ENCODE data around the gene ARHGAP40.

ARHGAP40 gene

DNA sequence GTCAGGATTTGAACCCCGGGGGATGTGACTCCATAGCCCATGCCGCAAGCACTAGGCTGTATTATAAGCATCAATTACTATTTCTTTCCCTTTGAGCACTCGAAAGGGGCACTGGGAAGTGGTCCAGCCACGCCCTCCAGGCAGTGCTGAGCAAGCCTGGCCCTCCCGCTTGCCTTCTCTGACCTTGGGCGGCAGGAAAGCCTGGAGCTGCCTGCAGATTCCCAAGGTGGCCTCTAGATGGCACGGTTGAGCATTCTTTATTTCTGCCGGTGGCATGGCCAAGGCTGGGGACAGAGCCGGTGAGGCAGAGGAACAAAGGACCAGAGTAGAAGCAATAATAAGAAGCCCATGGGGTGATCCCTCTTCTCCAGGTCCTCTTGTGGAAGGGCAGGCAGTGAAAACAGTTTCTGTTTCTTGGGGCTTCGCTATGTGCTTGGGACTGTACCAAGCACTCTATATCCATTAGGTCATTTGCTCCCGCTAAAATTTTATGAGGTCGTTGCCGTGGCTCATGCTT is 32.0 kb downstream of the ARHGAP40 start:
- TF ChIP-seq, protein P1, sequence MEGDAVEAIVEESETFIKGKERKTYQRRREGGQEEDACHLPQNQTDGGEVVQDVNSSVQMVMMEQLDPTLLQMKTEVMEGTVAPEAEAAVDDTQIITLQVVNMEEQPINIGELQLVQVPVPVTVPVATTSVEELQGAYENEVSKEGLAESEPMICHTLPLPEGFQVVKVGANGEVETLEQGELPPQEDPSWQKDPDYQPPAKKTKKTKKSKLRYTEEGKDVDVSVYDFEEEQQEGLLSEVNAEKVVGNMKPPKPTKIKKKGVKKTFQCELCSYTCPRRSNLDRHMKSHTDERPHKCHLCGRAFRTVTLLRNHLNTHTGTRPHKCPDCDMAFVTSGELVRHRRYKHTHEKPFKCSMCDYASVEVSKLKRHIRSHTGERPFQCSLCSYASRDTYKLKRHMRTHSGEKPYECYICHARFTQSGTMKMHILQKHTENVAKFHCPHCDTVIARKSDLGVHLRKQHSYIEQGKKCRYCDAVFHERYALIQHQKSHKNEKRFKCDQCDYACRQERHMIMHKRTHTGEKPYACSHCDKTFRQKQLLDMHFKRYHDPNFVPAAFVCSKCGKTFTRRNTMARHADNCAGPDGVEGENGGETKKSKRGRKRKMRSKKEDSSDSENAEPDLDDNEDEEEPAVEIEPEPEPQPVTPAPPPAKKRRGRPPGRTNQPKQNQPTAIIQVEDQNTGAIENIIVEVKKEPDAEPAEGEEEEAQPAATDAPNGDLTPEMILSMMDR (IDR thresholded peaks at IDR 0.05; ENCODE audit: borderline replicate concordance, extremely low read depth, low read length, poor library complexity, severe bottlenecking), result peak; percentile 99
- TF ChIP-seq EZH2 (IDR thresholded peaks at IDR 0.05; ENCODE audit: borderline replicate concordance, low read depth, low read length, severe bottlenecking), result no peak
- Histone ChIP-seq H3K4me2 (ENCODE audit: insufficient read depth, low read length) (no peak overlapping the region), H3K79me2 (ENCODE audit: insufficient read depth, low read length) (no peaks in the 10 kb centered on the region), H3K27ac (ENCODE audit: low read length) (no peak overlapping the region), H3K4me3 (ENCODE audit: low read depth in 1 of 2, low read length in 2 of 2) (no peak overlapping the region), H3K36me3 (ENCODE audit: insufficient read depth, low read length) (no peaks in the 10 kb centered on the region), H3K27me3 (ENCODE audit: insufficient read depth, low read length, poor library complexity) (no peaks in the 10 kb centered on the region), H3K9ac (ENCODE audit: low read depth, low read length) (no peak overlapping the region), H4K20me1 (ENCODE audit: insufficient read depth, low read length) (no peaks in the 10 kb centered on the region), H3K9me3 (ENCODE audit: insufficient read depth, low read length, severe bottlenecking) (no peaks in the 10 kb centered on the region), H2AFZ (ENCODE audit: low read depth, low read length) (no peak overlapping the region), H3K4me1 (ENCODE audit: insufficient read depth, low read length) (no peaks in the 10 kb centered on the region)
- DNase-seq (peak; percentile 74), ATAC-seq (ENCODE audit: insufficient read depth, low read depth) (peak; percentile 90)

DNA sequence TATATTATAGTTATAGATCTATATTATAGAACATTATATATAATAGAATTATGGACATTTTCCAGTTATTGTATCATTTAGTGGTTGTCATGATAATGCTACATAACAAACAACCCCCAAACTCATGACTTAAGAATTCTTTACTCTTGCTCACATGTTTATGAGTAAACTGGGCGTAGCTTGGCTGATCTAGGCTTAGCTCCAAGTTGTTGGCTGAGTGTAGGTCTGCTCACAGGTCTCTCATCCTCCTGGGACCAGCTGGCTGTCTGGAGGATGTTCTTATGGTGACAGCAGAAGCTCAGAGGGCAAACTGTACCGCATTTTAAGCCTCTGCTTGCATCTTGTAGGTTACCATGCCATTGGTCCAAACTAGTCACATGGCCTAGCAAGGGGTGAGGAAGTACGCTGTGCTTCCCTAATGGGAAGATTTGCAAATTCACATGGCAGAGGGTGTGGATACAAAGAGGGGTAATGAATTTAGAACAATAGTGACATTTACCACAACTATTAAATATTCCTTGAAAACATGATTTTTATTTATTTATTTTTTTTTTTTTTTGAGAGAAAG is 34.2 kb downstream of the ARHGAP40 start:
- DNase-seq (no peak), ATAC-seq (ENCODE audit: insufficient read depth, low read depth) (peak; percentile 45; the same call in 1 of the 3 replicates)
- H3K79me2 ChIP-seq (ENCODE audit: insufficient read depth, low read length), result no peaks in the 10 kb centered on the region
- H3K4me2 ChIP-seq (ENCODE audit: insufficient read depth, low read length), result no peak overlapping the region
- TF ChIP-seq, protein P1 (IDR thresholded peaks at IDR 0.05; ENCODE audit: borderline replicate concordance, extremely low read depth, low read length, poor library complexity, severe bottlenecking), result no peak
- no peak for TF ChIP-seq EZH2 (IDR thresholded peaks at IDR 0.05; ENCODE audit: borderline replicate concordance, low read depth, low read length, severe bottlenecking)
- no peaks in the 10 kb centered on the region for H3K9me3 ChIP-seq (ENCODE audit: insufficient read depth, low read length, severe bottlenecking)
- H3K27ac ChIP-seq (ENCODE audit: low read length), result no peak overlapping the region
- H3K4me3 ChIP-seq (ENCODE audit: low read depth in 1 of 2, low read length in 2 of 2), result no peak overlapping the region
- no peaks in the 10 kb centered on the region for H4K20me1 ChIP-seq (ENCODE audit: insufficient read depth, low read length)
- H3K4me1 ChIP-seq (ENCODE audit: insufficient read depth, low read length), result no peaks in the 10 kb centered on the region
- H3K9ac ChIP-seq (ENCODE audit: low read depth, low read length), result no peak overlapping the region
- no peaks in the 10 kb centered on the region for H3K36me3 ChIP-seq (ENCODE audit: insufficient read depth, low read length)
- H3K27me3 ChIP-seq (ENCODE audit: insufficient read depth, low read length, poor library complexity), result peaks cover 7% of the 10 kb centered on the region
- H2AFZ ChIP-seq (ENCODE audit: low read depth, low read length), result no peak overlapping the region

DNA sequence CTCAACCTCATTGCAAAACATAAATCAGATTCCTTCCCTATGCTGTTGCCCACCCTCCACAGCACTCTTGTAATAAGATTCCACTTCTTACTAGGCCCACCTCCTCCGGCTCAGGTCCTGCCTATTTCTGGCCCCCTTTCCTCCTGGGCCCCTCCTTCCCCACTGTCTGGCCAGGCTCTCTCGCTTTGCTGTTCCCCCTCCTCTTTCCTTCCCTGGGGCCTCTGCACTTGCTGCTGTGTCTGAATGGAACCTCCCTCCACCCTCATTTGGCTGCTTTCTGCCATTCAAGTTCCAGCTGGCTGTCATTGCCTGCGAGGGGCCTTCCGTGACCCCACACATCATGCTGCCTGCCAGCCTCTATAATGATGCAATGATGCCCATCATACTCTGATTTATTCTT is 38.9 kb downstream of the ARHGAP40 start:
- Histone ChIP-seq H3K27ac (ENCODE audit: low read length) (no peak overlapping the region), H2AFZ (ENCODE audit: low read depth, low read length) (no peak overlapping the region), H3K27me3 (ENCODE audit: insufficient read depth, low read length, poor library complexity) (peaks cover 21% of the 10 kb centered on the region), H4K20me1 (ENCODE audit: insufficient read depth, low read length) (no peaks in the 10 kb centered on the region), H3K4me1 (ENCODE audit: insufficient read depth, low read length) (no peaks in the 10 kb centered on the region), H3K4me3 (ENCODE audit: low read depth in 1 of 2, low read length in 2 of 2) (no peak overlapping the region), H3K36me3 (ENCODE audit: insufficient read depth, low read length) (no peaks in the 10 kb centered on the region), H3K9ac (ENCODE audit: low read depth, low read length) (no peak overlapping the region), H3K9me3 (ENCODE audit: insufficient read depth, low read length, severe bottlenecking) (no peaks in the 10 kb centered on the region), H3K79me2 (ENCODE audit: insufficient read depth, low read length) (no peaks in the 10 kb centered on the region), H3K4me2 (ENCODE audit: insufficient read depth, low read length) (no peak overlapping the region)
- no peak for DNase-seq
- ATAC-seq (ENCODE audit: insufficient read depth, low read depth), result no peak
- TF ChIP-seq, protein P1 (IDR thresholded peaks at IDR 0.05; ENCODE audit: borderline replicate concordance, extremely low read depth, low read length, poor library complexity, severe bottlenecking), result no peak
- no peak for TF ChIP-seq EZH2 (IDR thresholded peaks at IDR 0.05; ENCODE audit: borderline replicate concordance, low read depth, low read length, severe bottlenecking)
